ENCODE measurements around the gene MBD1. TPM values are rescaled to one million over a fixed set of nuclear protein-coding genes. Genes with fewer than 3 reads are reported as not detected.
A peak's percentile ranks its signal among the peaks of the same experiment; 100 is the strongest.

MBD1 gene
- total and polyA plus RNA-seq, 2 of the 13 experiments (the other 11 are each of a cell fraction or from before 2014, with no cell fraction given): 25.5 to 28.6 TPM

GRCh38 chr18:50307738-50308470 lies 26.6 kb upstream of the MBD1 start (continued):
- TF ChIP-seq DR1 (CRISPR knock-in tag; IDR thresholded peaks at IDR 0.05): no peak
- TF ChIP-seq IKZF5 (CRISPR knock-in tag; IDR thresholded peaks at IDR 0.05): no peak
- TF ChIP-seq ATM (IDR thresholded peaks at IDR 0.05; ENCODE audit: borderline replicate concordance): no peak
- peak; percentile 26; the same call in 1 of the 2 replicates for TF ChIP-seq THAP11 (CRISPR knock-in tag; IDR thresholded peaks at IDR 0.05)
- TF ChIP-seq, protein P1, sequence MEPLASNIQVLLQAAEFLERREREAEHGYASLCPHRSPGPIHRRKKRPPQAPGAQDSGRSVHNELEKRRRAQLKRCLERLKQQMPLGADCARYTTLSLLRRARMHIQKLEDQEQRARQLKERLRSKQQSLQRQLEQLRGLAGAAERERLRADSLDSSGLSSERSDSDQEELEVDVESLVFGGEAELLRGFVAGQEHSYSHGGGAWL (CRISPR knock-in tag; IDR thresholded peaks at IDR 0.05): no peak
- TF ChIP-seq, protein P2, sequence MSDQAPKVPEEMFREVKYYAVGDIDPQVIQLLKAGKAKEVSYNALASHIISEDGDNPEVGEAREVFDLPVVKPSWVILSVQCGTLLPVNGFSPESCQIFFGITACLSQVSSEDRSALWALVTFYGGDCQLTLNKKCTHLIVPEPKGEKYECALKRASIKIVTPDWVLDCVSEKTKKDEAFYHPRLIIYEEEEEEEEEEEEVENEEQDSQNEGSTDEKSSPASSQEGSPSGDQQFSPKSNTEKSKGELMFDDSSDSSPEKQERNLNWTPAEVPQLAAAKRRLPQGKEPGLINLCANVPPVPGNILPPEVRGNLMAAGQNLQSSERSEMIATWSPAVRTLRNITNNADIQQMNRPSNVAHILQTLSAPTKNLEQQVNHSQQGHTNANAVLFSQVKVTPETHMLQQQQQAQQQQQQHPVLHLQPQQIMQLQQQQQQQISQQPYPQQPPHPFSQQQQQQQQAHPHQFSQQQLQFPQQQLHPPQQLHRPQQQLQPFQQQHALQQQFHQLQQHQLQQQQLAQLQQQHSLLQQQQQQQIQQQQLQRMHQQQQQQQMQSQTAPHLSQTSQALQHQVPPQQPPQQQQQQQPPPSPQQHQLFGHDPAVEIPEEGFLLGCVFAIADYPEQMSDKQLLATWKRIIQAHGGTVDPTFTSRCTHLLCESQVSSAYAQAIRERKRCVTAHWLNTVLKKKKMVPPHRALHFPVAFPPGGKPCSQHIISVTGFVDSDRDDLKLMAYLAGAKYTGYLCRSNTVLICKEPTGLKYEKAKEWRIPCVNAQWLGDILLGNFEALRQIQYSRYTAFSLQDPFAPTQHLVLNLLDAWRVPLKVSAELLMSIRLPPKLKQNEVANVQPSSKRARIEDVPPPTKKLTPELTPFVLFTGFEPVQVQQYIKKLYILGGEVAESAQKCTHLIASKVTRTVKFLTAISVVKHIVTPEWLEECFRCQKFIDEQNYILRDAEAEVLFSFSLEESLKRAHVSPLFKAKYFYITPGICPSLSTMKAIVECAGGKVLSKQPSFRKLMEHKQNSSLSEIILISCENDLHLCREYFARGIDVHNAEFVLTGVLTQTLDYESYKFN (CRISPR knock-in tag; conservative IDR thresholded peaks at IDR 0.05): no peak
- no peak for TF ChIP-seq BORCS8-MEF2B (CRISPR knock-in tag; IDR thresholded peaks at IDR 0.05)
- TF ChIP-seq PHF5A (CRISPR knock-in tag; IDR thresholded peaks at IDR 0.05; ENCODE audit: low read depth, unreplicated experiment): no peak
- TF ChIP-seq ZNF720 (CRISPR knock-in tag; IDR thresholded peaks at IDR 0.05): no peak
- no peak for TF ChIP-seq KDM1A (CRISPR knock-in tag; IDR thresholded peaks at IDR 0.05)
- TF ChIP-seq ZNF382 (CRISPR knock-in tag; IDR thresholded peaks at IDR 0.05; ENCODE audit: borderline replicate concordance): no peak
- TF ChIP-seq ZNF33B (CRISPR knock-in tag; IDR thresholded peaks at IDR 0.05): no peak
- TF ChIP-seq, protein P3, sequence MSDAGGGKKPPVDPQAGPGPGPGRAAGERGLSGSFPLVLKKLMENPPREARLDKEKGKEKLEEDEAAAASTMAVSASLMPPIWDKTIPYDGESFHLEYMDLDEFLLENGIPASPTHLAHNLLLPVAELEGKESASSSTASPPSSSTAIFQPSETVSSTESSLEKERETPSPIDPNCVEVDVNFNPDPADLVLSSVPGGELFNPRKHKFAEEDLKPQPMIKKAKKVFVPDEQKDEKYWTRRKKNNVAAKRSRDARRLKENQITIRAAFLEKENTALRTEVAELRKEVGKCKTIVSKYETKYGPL (CRISPR knock-in tag; IDR thresholded peaks at IDR 0.05): no peak
- TF ChIP-seq ZNF704 (CRISPR knock-in tag; IDR thresholded peaks at IDR 0.05; ENCODE audit: borderline replicate concordance): no peak
- TF ChIP-seq ZNF430 (CRISPR knock-in tag; IDR thresholded peaks at IDR 0.05): no peak
- TF ChIP-seq HNRNPL (IDR thresholded peaks at IDR 0.05; ENCODE audit: low read depth, low read length): no peak
- TF ChIP-seq SMAD3 (CRISPR knock-in tag; IDR thresholded peaks at IDR 0.05): 0 out of 2 replicates have a peak, but pooled peaks have one; percentile 24
- TF ChIP-seq, protein P4, sequence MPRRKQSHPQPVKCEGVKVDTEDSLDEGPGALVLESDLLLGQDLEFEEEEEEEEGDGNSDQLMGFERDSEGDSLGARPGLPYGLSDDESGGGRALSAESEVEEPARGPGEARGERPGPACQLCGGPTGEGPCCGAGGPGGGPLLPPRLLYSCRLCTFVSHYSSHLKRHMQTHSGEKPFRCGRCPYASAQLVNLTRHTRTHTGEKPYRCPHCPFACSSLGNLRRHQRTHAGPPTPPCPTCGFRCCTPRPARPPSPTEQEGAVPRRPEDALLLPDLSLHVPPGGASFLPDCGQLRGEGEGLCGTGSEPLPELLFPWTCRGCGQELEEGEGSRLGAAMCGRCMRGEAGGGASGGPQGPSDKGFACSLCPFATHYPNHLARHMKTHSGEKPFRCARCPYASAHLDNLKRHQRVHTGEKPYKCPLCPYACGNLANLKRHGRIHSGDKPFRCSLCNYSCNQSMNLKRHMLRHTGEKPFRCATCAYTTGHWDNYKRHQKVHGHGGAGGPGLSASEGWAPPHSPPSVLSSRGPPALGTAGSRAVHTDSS (CRISPR knock-in tag; conservative IDR thresholded peaks at IDR 0.05): no peak
- TF ChIP-seq ZNF225 (CRISPR knock-in tag; IDR thresholded peaks at IDR 0.05): no peak
- TF ChIP-seq, protein P5, sequence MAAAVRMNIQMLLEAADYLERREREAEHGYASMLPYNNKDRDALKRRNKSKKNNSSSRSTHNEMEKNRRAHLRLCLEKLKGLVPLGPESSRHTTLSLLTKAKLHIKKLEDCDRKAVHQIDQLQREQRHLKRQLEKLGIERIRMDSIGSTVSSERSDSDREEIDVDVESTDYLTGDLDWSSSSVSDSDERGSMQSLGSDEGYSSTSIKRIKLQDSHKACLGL (CRISPR knock-in tag; IDR thresholded peaks at IDR 0.05): 0 out of 2 replicates have a peak, but pooled peaks have one; percentile 46
- no peak for TF ChIP-seq HOXD1 (CRISPR knock-in tag; IDR thresholded peaks at IDR 0.05)

All from HepG2 (cell line).